B cell (primary cell): Measurements from ENCODE around the gene NVL.

Experiments used
- EZH2 ChIP-seq: IDR thresholded peaks from 2 replicates; pipeline ENCODE4 v1.6.1; 2012; ENCODE audit warnings: borderline replicate concordance, low read depth, mild to moderate bottlenecking, moderate library complexity, low read length; ENCODE audit not compliant: insufficient read depth, poor library complexity, severe bottlenecking
- TF ChIP-seq, protein P1 (sequence below): fragments of 200-600 bp; IDR thresholded peaks from one replicate; pipeline ENCODE4 v1.8.0; 2022; ENCODE audit warnings: antibody characterized with exemption, mild to moderate bottlenecking

GRCh38 chr1:224185208-224185607, 144.8 kb downstream of the NVL start:
- TF ChIP-seq, protein P1, sequence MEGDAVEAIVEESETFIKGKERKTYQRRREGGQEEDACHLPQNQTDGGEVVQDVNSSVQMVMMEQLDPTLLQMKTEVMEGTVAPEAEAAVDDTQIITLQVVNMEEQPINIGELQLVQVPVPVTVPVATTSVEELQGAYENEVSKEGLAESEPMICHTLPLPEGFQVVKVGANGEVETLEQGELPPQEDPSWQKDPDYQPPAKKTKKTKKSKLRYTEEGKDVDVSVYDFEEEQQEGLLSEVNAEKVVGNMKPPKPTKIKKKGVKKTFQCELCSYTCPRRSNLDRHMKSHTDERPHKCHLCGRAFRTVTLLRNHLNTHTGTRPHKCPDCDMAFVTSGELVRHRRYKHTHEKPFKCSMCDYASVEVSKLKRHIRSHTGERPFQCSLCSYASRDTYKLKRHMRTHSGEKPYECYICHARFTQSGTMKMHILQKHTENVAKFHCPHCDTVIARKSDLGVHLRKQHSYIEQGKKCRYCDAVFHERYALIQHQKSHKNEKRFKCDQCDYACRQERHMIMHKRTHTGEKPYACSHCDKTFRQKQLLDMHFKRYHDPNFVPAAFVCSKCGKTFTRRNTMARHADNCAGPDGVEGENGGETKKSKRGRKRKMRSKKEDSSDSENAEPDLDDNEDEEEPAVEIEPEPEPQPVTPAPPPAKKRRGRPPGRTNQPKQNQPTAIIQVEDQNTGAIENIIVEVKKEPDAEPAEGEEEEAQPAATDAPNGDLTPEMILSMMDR, result no peak
- no peak for TF ChIP-seq EZH2
